ENCODE measurements around the gene SENP3. TPM values are rescaled to one million over a fixed set of nuclear protein-coding genes. Genes with fewer than 3 reads are reported as not detected.

Gene SENP3
- total and polyA plus RNA-seq, 11 donors: 26.4 to 65.5 (median 29.1) TPM

- Histone ChIP-seq H3K27me3 (no peaks in the 10 kb centered on the region), H3K27ac (peak overlapping the region in 8 of 12 donors; percentile 41 to 96 (median 82)), H3K9me3 (no peaks in the 10 kb centered on the region), H3K36me3 (peaks cover 0 to 49% (median 33%) of the 10 kb centered on the region in 9 donors), H3K4me1 (peaks cover 4 to 86% (median 40%) of the 10 kb centered on the region in 12 donors), H3K4me3 (peak overlapping the region in 9 of 12 donors; percentile 14 to 69 (median 38))
- ATAC-seq (no peak), DNase-seq (peak in 1 of 5 donors; percentile 21)
- TF ChIP-seq POLR2A (IDR thresholded peaks at IDR 0.05): no peak
- intact Hi-C loops (cut with DNase I): loop anchor here in 4 of 10 donors (5.0 to 10.0 kb wide), 3 partner anchors 106 to 229 kb away; partner anchors contain the start of genes KCTD11 (in 3 of the 4), TMEM95 (in 2 of the 4), TP53 (in 1 of the 4) and WRAP53 (in 1 of the 4)
- 81 to 87% (median 84%) methylated on average over 23 of the region's 23 CpGs for WGBS, 4 donors
Observed at GRCh38 chr17:7580604-7581575, 19.2 kb downstream of the SENP3 start.

GRCh38 chr17:7582396-7583252 lies 20.9 kb downstream of the SENP3 start:
- TF ChIP-seq CTCF (IDR thresholded peaks at IDR 0.05): no peak
- TF ChIP-seq POLR2A (IDR thresholded peaks at IDR 0.05): no peak
- Histone ChIP-seq H3K4me1 (peaks cover 4 to 75% (median 38%) of the 10 kb centered on the region in 12 donors), H3K36me3 (peaks cover 0 to 39% (median 26%) of the 10 kb centered on the region in 9 donors), H3K9me3 (no peaks in the 10 kb centered on the region), H3K27ac (peak overlapping the region; percentile 88 to 98 (median 94)), H3K27me3 (no peaks in the 10 kb centered on the region), H3K4me3 (peak overlapping the region in 11 of 12 donors; percentile 8 to 77 (median 67))
- DNase-seq: peak in 1 of 5 donors; percentile 56
- 84 to 88% (median 87%) methylated on average over 7 to 36 of the region's 36 CpGs for WGBS, 4 donors
- intact Hi-C loops (cut with DNase I): loop anchor here in 4 of 10 donors (5.0 to 10.0 kb wide), 3 partner anchors 105 to 230 kb away; partner anchors contain the start of genes KCTD11 (in 3 of the 4), TMEM95 (in 2 of the 4), TP53 (in 1 of the 4) and WRAP53 (in 1 of the 4)
- no peak for ATAC-seq

GRCh38 chr17:7583253-7584109 lies 21.8 kb downstream of the SENP3 start, which contains the start of gene MPDU1:
MPDU1 (plus strand) TSS chr17:7583852; CDS start chr17:7583863, 11 bp downstream.
- Histone ChIP-seq H3K9me3 (no peaks in the 10 kb centered on the region), H3K36me3 (peaks cover 0 to 38% (median 19%) of the 10 kb centered on the region in 9 donors), H3K27ac (peak within 1 kb of the TSS; percentile 88 to 98 (median 94)), H3K4me1 (peaks cover 4 to 75% (median 43%) of the 10 kb centered on the region in 12 donors), H3K27me3 (no peaks in the 10 kb centered on the region), H3K4me3 (peak within 1 kb of the TSS; percentile 41 to 77 (median 67))
- DNase-seq (peak; percentile 97 to 99 (median 98)), ATAC-seq (peak; percentile 84 to 93 (median 87))
- WGBS, 4 donors: 2 to 14% (median 9%) methylated on average over 44 to 69 of the region's 69 CpGs
- intact Hi-C loops (cut with DNase I): loop anchor here in 4 of 10 donors (5.0 to 10.0 kb wide), 3 partner anchors 104 to 231 kb away; partner anchors contain the start of genes KCTD11 (in 3 of the 4), TMEM95 (in 2 of the 4), TP53 (in 1 of the 4) and WRAP53 (in 1 of the 4)
- TF ChIP-seq CTCF (IDR thresholded peaks at IDR 0.05) (peak in 2 of 12 donors; percentile 3 to 18), POLR2A (IDR thresholded peaks at IDR 0.05) (peak in 1 of 2 donors; percentile 32)

All from heart left ventricle (tissue), 16 donors.